SK-N-SH (cell line): ENCODE data around the gene CCDC50. TPM values are rescaled to one million over a fixed set of nuclear protein-coding genes. Genes with fewer than 3 reads are reported as not detected.

Source experiments
- CTCF ChIA-PET: fragments of 300-600, 350-600 bp; formaldehyde crosslinking; extraction: SDS; loops from one replicate; lab custom pipeline; 2021; lab: Yijun Ruan, JAX
- POLR2A ChIA-PET: fragments of 350-600 bp; sonication (Branson Sonifier 250); formaldehyde crosslinking; extraction: SDS; loops from one replicate; lab custom pipeline; 2020; ENCODE audit warnings: antibody characterized with exemption, inconsistent platforms; lab: Yijun Ruan, JAX
- DNase-seq: peaks from one replicate; pipeline ENCODE4 v3.0.0; 2012
- H2AFZ ChIP-seq: fragments of 200-600 bp; sonication (generic); 2 replicates; pipeline ENCODE4 v1.8.1; 2016; ENCODE audit warnings: antibody characterized with exemption, mild to moderate bottlenecking, low read depth
- H3F3A ChIP-seq: fragments of 200-600 bp; sonication (generic); replicated peaks from 2 replicates; pipeline ENCODE3; 2016; ENCODE audit warnings: antibody characterized with exemption, mild to moderate bottlenecking; ENCODE audit not compliant: insufficient read depth
- H3K27ac ChIP-seq, 2 experiments: fragments of 200-500 bp in 1 of 2; fragments of 200-600 bp in 1 of 2; sonication (Bioruptor generic) in 1 of 2; sonication (generic), shearing (Covaris generic) in 1 of 2; 2 replicates each; pipeline versions ENCODE4 v1.5.1 to v1.6.1; 2014 to 2016; ENCODE audit warnings: low read depth in 2 of 2, inconsistent platforms in 1 of 2, low read length in 1 of 2, mild to moderate bottlenecking in 1 of 2, mixed read lengths in 1 of 2
- H3K27me3 ChIP-seq: fragments of 200-600 bp; sonication (generic), shearing (Covaris generic); 2 replicates; pipeline ENCODE4 v1.6.1; 2016; ENCODE audit warnings: mixed run types; ENCODE audit not compliant: insufficient read depth
- H3K36me3 ChIP-seq, 2 experiments: fragments of 200-500 bp in 1 of 2; fragments of 200-600 bp in 1 of 2; sonication (Bioruptor generic) in 1 of 2; sonication (generic) in 1 of 2; replicated peaks in 1 of 2; 2 replicates each; pipeline versions ENCODE3 to v1.5.1; 2014 to 2016; ENCODE audit warnings: low read length in 1 of 2, mild to moderate bottlenecking in 1 of 2; ENCODE audit not compliant: insufficient read depth in 2 of 2, control insufficient read depth in 1 of 2
- H3K4me1 ChIP-seq, 2 experiments: fragments of 200-500 bp in 1 of 2; fragments of 200-600 bp in 1 of 2; sonication (Bioruptor generic) in 1 of 2; sonication (generic), shearing (Covaris generic) in 1 of 2; 2 replicates each; pipeline versions ENCODE4 v1.5.1 to v1.6.1; 2014 to 2016; ENCODE audit warnings: low read depth in 1 of 2, low read length in 1 of 2, mixed run types in 1 of 2; ENCODE audit not compliant: insufficient read depth in 2 of 2, control insufficient read depth in 1 of 2
- H3K4me2 ChIP-seq: fragments of 200-600 bp; sonication (generic), shearing (Covaris generic); 2 replicates; pipeline ENCODE4 v1.6.1; 2017; ENCODE audit warnings: mixed run types
- H3K4me3 ChIP-seq, 2 experiments: fragments of 200-500 bp in 1 of 2; fragments of 200-600 bp in 1 of 2; sonication (Bioruptor generic) in 1 of 2; sonication (generic), shearing (Covaris generic) in 1 of 2; 2 replicates each; pipeline versions ENCODE4 v1.5.1 to v1.8.1; 2014 to 2016; ENCODE audit warnings: low read depth in 2 of 2, inconsistent platforms in 1 of 2, low read length in 1 of 2, mild to moderate bottlenecking in 1 of 2, mixed read lengths in 1 of 2, moderate library complexity in 1 of 2
- H3K79me2 ChIP-seq: fragments of 200-600 bp; sonication (generic); 2 replicates; pipeline ENCODE4 v1.8.1; 2017; ENCODE audit warnings: mild to moderate bottlenecking; ENCODE audit not compliant: insufficient read depth
- H3K9ac ChIP-seq: fragments of 200-600 bp; sonication (generic); 2 replicates; pipeline ENCODE4 v1.6.1; 2017; ENCODE audit warnings: mixed run types
- H3K9me2 ChIP-seq: fragments of 200-600 bp; sonication (generic); 2 replicates; pipeline ENCODE4 v1.6.1; 2017; ENCODE audit warnings: mixed run types
- H3K9me3 ChIP-seq: fragments of 200-600 bp; sonication (generic); 2 replicates; pipeline ENCODE4 v1.6.1; 2017; ENCODE audit warnings: mixed run types, mild to moderate bottlenecking, moderate library complexity
- H4K20me1 ChIP-seq: fragments of 200-600 bp; sonication (generic); 2 replicates; pipeline ENCODE4 v1.6.1; 2017; ENCODE audit warnings: mild to moderate bottlenecking, mixed run types; ENCODE audit not compliant: insufficient read depth
- CHD2 ChIP-seq: fragments of 150-350 bp; IDR thresholded peaks from 2 replicates; pipeline ENCODE4 v1.6.1; 2018; ENCODE audit warnings: low read length; ENCODE audit not compliant: partially characterized antibody
- ELF1 ChIP-seq: IDR thresholded peaks from 2 replicates; pipeline ENCODE4 v1.4.0; 2012
- FOSL2 ChIP-seq: IDR thresholded peaks from 2 replicates; pipeline ENCODE4 v1.4.0; 2012; ENCODE audit warnings: low read depth, mild to moderate bottlenecking, moderate library complexity, borderline replicate concordance
- FOXM1 ChIP-seq: IDR thresholded peaks from 2 replicates; pipeline ENCODE4 v1.4.0; 2012; ENCODE audit warnings: low read depth, mild to moderate bottlenecking
- IRF3 ChIP-seq: fragments of 150-350 bp; IDR thresholded peaks from 2 replicates; pipeline ENCODE4 v1.6.1; 2016; ENCODE audit warnings: mild to moderate bottlenecking, low read depth, low read length
- JUND ChIP-seq: IDR thresholded peaks from 2 replicates; pipeline ENCODE4 v1.4.0; 2012
- POLR2AphosphoS5 ChIP-seq: IDR thresholded peaks from 2 replicates; pipeline ENCODE4 v1.6.1; 2012; ENCODE audit warnings: low read depth, low read length
- REST ChIP-seq: IDR thresholded peaks from 2 replicates; pipeline ENCODE4 v1.6.1; 2012; ENCODE audit warnings: mild to moderate bottlenecking, low read depth, low read length, moderate library complexity
- RFX5 ChIP-seq: IDR thresholded peaks from 2 replicates; pipeline ENCODE4 v1.6.1; 2012; ENCODE audit warnings: mild to moderate bottlenecking, improper control_type of control experiment, low read length
- SMC3 ChIP-seq: IDR thresholded peaks from 2 replicates; pipeline ENCODE4 v1.6.1; 2012; ENCODE audit warnings: low read depth, low read length, improper control_type of control experiment
- YY1 ChIP-seq: IDR thresholded peaks from 2 replicates; pipeline ENCODE4 v1.4.0; 2012; ENCODE audit warnings: low read depth, mild to moderate bottlenecking
- WGBS: methylation state at CpG from one replicate; pipeline ENCODE4 v1.1.6; 2017; ENCODE audit warnings: low lambda C conversion rate; 5-methylcytosine and 5-hydroxymethylcytosine counted together
- polyA plus RNA-seq, 3 experiments: library from polyadenylated mRNA; depleted of rRNA; stranded (reverse); fragments of >200 nt; gene quantifications; 2 replicates each; pipeline ENCODE4 v1.2.3, GENCODE V29; 2012
- TF ChIP-seq, protein P1 (sequence below): IDR thresholded peaks from 2 replicates; pipeline ENCODE4 v1.4.0; 2012; ENCODE audit warnings: low read depth
- TF ChIP-seq, protein P2 (sequence below): fragments of 150-350 bp; IDR thresholded peaks from 2 replicates; pipeline ENCODE4 v1.6.1; 2017; ENCODE audit warnings: antibody characterized with exemption, low read length, low read depth, borderline replicate concordance

CCDC50 gene
- polyA plus RNA-seq, 1 of the 3 experiments (the other 2 are of a cell fraction): 21.9 TPM

- no peak overlapping the region for H3K9ac ChIP-seq
- no peaks in the 10 kb centered on the region for H3K36me3 ChIP-seq
- ChIA-PET CTCF (interaction anchor here (1.0 kb wide), 1 partner anchor 10 kb away, joined by 3 read pairs; no protein-coding TSS in a partner anchor), POLR2A (no interaction called here)
- no peak overlapping the region for H3K4me3 ChIP-seq
- H3K4me1 ChIP-seq: peaks cover 0 to 30% of the 10 kb centered on the region in 2 experiments; a peak in 2 of 4 replicates
- TF ChIP-seq REST (no peak), YY1 (no peak), IRF3 (no peak), JUND (no peak), FOSL2 (no peak), SMC3 (no peak), FOXM1 (no peak), RFX5 (no peak), ELF1 (no peak), POLR2AphosphoS5 (no peak), CHD2 (no peak)
- TF ChIP-seq, protein P1, sequence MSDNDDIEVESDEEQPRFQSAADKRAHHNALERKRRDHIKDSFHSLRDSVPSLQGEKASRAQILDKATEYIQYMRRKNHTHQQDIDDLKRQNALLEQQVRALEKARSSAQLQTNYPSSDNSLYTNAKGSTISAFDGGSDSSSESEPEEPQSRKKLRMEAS: no peak
- TF ChIP-seq, protein P2, sequence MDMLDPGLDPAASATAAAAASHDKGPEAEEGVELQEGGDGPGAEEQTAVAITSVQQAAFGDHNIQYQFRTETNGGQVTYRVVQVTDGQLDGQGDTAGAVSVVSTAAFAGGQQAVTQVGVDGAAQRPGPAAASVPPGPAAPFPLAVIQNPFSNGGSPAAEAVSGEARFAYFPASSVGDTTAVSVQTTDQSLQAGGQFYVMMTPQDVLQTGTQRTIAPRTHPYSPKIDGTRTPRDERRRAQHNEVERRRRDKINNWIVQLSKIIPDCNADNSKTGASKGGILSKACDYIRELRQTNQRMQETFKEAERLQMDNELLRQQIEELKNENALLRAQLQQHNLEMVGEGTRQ: no peak
- peaks cover 3% of the 10 kb centered on the region for H3F3A ChIP-seq
- H3K9me2 ChIP-seq: no peaks in the 10 kb centered on the region
- H3K79me2 ChIP-seq: peaks cover 100% of the 10 kb centered on the region
- H4K20me1 ChIP-seq: peaks cover 52% of the 10 kb centered on the region
- no peaks in the 10 kb centered on the region for H3K9me3 ChIP-seq
- DNase-seq: no peak
- WGBS: 85% methylated on average over 3 of the region's 3 CpGs
- H3K27me3 ChIP-seq: no peaks in the 10 kb centered on the region
- no peak overlapping the region for H3K4me2 ChIP-seq
- H3K27ac ChIP-seq: no peak overlapping the region
- H2AFZ ChIP-seq: no peak overlapping the region
Observed at GRCh38 chr3:191347228-191347627, 18.0 kb downstream of the CCDC50 start.
